ENCODE data around the gene TGM5. TPM values are rescaled to one million over a fixed set of nuclear protein-coding genes. Genes with fewer than 3 reads are reported as not detected.
A peak's percentile ranks its signal among the peaks of the same experiment; 100 is the strongest.
"Not testable (repeated sequence)": the region's sequence is repeated elsewhere in the genome, so short reads cannot be mapped to it uniquely, and the experiment has no call there.

TGM5 gene, protein sequence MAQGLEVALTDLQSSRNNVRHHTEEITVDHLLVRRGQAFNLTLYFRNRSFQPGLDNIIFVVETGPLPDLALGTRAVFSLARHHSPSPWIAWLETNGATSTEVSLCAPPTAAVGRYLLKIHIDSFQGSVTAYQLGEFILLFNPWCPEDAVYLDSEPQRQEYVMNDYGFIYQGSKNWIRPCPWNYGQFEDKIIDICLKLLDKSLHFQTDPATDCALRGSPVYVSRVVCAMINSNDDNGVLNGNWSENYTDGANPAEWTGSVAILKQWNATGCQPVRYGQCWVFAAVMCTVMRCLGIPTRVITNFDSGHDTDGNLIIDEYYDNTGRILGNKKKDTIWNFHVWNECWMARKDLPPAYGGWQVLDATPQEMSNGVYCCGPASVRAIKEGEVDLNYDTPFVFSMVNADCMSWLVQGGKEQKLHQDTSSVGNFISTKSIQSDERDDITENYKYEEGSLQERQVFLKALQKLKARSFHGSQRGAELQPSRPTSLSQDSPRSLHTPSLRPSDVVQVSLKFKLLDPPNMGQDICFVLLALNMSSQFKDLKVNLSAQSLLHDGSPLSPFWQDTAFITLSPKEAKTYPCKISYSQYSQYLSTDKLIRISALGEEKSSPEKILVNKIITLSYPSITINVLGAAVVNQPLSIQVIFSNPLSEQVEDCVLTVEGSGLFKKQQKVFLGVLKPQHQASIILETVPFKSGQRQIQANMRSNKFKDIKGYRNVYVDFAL
- total RNA-seq (2014; rRNA removed; shearing (Covaris generic)), result 0.13 and 0.21 TPM in 2 replicates
- 0.30 and 0.44 TPM in 2 replicates for polyA plus RNA-seq (2015; cell fraction: cytosol; rRNA removed)
- 0.80 and 1.1 TPM in 2 replicates for polyA plus RNA-seq (2015; cell fraction: nucleus; rRNA removed)

GRCh38 chr15:43266834-43267233 is at the start of gene TGM5:
Gene TGM5, minus strand, starts transcription at chr15:43266928. Its CDS starts 79 bp downstream, at chr15:43266849.
- in situ Hi-C loops (cut with HindIII; ENCODE audit: low pct_unique_long_range_greater_than_20kb, low sequenced_read_pairs), result no loop called here
- peak; percentile 7 for DNase-seq (ENCODE audit: low read depth, low spot score)

- DNase-seq (ENCODE audit: low read depth, low spot score), result no peak
- in situ Hi-C loops (cut with HindIII; ENCODE audit: low pct_unique_long_range_greater_than_20kb, low sequenced_read_pairs), result no loop called here
Observed at GRCh38 chr15:43314171-43314570, 47.4 kb upstream of the TGM5 start.

DNA sequence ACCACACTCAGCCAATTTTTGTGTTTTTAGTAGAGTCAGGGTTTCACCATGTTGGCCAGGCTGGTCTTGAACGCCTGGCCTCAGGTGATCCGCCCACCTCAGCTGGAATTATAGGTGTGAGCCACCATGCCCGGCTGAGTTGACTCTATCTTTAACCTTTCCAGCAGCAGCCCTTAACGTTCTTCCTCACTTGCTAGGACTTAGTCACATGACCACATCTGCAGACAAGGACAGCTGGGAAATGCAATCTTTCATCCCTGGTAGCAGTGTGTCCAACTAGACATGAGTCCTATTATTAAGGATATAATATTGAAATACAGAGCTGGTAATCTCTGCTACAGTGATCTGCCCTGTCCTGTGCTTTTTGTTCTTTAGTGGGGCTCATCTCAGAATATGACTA is 45.6 kb upstream of the TGM5 start:
- in situ Hi-C loops (cut with HindIII; ENCODE audit: low pct_unique_long_range_greater_than_20kb, low sequenced_read_pairs), result no loop called here
- no peak for DNase-seq (ENCODE audit: low read depth, low spot score)

DNA sequence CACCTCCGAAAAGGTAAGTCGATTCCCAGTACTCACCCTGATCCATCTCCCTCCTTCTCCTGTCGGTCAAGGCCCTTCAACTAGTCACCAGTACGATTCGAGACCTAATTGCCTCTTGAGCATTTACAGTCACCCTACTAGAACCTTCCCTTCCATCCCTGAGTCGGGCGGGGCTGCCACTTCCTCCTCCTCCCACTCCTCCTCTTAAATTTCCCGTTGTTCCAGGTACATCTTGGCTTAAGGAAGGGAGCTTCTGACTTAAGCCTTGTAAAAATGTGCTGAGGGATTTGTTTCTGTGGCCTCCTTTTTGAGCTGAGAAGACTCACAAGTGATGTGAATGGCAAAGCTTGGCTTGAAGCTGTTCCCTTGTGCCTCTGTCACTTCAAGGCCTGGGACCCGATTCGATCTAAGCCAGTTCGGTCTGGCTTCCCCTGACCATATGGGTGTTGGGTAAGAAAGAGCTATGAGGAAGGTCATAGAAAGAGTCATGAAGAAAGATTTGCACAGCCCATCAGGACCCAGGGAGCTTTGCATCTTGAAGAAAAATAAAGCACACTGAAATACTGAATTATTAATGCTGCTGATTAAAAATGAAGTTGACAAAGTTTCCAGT is 35.6 kb upstream of the TGM5 start, which contains the start of gene TGM7:
TSS of gene TGM7 (minus strand) at position 51 of the 613 bp plus-strand sequence.
- in situ Hi-C loops (cut with HindIII; ENCODE audit: low pct_unique_long_range_greater_than_20kb, low sequenced_read_pairs), result no loop called here
- no peak for DNase-seq (ENCODE audit: low read depth, low spot score)

DNA sequence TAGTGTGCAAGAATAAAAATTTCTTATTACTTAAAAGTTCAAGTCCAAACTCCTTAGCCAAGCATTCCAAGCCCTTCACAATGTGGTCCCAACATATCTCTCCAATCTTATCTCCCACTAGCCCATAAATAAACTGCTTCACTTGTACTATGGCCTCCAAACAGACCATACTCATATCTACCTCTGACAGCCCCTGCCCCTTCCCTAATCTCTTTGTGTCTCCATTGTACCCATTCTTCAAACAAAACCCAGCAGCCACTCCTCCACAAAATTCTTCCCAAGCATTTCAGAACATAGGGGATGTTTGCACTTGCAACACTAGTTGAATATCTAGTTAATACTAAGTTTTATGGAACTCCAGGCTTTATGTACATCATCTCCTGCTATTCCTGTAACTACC is 33.2 kb upstream of the TGM5 start:
- in situ Hi-C loops (cut with HindIII; ENCODE audit: low pct_unique_long_range_greater_than_20kb, low sequenced_read_pairs), result no loop called here
- DNase-seq (ENCODE audit: low read depth, low spot score), result no peak

DNA sequence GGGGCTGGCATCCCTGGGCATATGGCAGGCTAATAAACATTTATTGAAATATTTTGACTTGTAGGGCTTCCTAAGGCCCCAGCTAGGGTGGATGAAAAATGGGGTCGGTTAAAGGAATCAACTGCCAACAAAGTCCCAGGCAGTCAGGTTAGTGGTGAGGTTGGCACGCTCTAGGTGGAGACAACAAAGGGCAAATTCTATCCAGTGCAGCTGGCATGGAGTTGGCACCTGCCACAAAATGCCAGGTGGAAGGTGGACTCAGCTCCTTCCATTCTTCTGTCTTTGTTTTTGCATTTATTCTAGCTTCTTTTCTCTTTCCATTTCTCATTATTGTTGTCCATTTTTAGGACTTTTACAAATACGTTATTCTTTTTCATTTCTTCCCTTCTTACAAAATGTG is 32.7 kb upstream of the TGM5 start:
- no peak for DNase-seq (ENCODE audit: low read depth, low spot score)
- in situ Hi-C loops (cut with HindIII; ENCODE audit: low pct_unique_long_range_greater_than_20kb, low sequenced_read_pairs), result no loop called here

DNA sequence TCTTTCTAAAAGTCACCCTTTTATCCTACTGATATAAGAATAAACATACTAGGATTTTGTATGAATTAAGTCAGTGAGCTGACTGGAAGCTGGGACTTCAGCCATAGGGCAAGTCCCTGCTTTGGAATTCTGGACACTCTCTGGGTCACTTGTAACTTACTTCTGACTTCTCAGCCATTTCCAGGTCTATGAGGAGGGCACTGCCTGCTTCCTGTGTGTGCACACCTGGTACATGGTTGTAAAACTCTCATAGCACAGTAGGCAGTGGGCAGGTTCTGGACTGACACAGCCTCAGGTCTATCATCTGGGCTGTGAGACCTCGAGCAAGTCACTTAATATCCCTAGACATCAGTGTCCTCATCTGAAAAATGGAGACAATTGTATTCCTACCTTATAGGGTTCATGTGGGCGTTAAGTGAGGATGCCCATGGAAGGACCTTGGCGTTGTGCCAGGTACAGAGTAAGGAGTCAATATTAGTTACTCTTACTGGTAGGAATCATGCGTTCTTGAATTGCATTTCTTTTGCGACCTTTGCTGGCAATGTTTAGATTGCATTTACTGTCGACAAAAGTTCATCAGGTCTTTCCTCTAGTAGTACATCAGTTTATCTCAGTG is 27.5 kb upstream of the TGM5 start:
- in situ Hi-C loops (cut with HindIII; ENCODE audit: low pct_unique_long_range_greater_than_20kb, low sequenced_read_pairs), result no loop called here
- no peak for DNase-seq (ENCODE audit: low read depth, low spot score)

DNA sequence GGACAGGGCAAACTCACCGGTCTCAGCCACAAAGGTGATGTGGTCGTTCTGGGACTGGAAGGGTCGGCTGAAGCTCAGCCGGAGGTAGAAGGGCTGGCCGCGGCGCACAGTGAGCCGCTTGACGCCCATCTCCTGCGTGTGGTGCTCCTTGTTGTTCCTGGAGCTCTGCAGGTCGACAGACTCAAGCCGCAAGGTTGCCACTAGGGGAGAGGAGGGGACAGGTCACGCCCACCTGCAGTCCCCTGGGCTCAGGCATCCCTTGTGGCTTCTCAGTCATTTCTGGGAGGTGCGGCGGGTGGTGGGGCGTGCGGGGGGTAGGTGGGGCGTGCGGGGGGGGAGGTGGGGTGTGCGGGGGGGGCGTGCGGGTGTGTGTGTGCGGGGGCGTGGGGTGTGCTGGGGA is 26.7 kb upstream of the TGM5 start:
- no peak for DNase-seq (ENCODE audit: low read depth, low spot score)
- in situ Hi-C loops (cut with HindIII; ENCODE audit: low pct_unique_long_range_greater_than_20kb, low sequenced_read_pairs), result no loop called here

- DNase-seq (ENCODE audit: low read depth, low spot score), result no peak
- in situ Hi-C loops (cut with HindIII; ENCODE audit: low pct_unique_long_range_greater_than_20kb, low sequenced_read_pairs), result no loop called here
Observed at GRCh38 chr15:43292375-43293078, 25.8 kb upstream of the TGM5 start.

- DNase-seq (ENCODE audit: low read depth, low spot score); in situ Hi-C loops (cut with HindIII; ENCODE audit: low pct_unique_long_range_greater_than_20kb, low sequenced_read_pairs): not testable (repeated sequence)
Observed at GRCh38 chr15:43289656-43290055, 22.9 kb upstream of the TGM5 start.

DNA sequence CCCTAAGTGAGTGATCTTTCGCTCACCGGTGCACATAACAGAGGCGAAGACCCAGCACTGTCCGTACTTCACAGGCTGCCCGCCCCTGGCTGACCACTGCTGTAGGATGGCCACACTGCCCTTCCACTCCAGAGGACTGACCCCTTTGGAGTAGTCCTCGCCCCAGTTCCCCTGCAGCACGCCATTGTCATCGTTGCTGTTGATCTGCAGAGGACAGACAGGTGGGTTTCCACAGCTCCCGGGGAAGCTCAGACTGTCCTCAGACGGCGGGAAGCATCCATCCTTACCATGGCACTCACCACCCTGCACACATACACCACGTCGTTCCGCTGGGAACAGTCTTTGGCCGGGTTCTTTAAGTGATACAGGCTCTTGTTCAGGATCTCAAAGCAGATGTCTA is 20.5 kb upstream of the TGM5 start:
- in situ Hi-C loops (cut with HindIII; ENCODE audit: low pct_unique_long_range_greater_than_20kb, low sequenced_read_pairs), result no loop called here
- no peak for DNase-seq (ENCODE audit: low read depth, low spot score)

- in situ Hi-C loops (cut with HindIII; ENCODE audit: low pct_unique_long_range_greater_than_20kb, low sequenced_read_pairs), result no loop called here
- DNase-seq (ENCODE audit: low read depth, low spot score), result no peak
Observed at GRCh38 chr15:43286074-43286473, 19.3 kb upstream of the TGM5 start.

DNA sequence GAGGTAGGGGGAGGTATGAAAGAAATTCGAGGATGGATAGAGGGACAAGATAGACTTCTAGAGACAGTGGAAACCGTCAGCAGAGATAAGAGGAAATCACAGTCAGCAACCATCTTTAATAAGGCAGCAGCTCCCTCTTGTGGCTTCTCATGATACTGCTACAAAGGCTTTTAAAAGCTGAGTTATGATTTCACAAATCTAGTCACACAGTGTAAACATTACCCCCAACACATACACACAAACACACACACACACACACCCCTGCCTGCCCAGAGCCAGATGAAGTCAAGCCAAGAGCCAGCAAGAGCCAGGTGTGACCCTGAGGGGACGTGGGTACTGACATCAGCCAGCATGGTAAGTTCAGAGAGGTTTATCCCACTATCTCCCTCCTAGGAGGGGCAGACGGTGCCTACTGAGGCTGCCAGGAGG is 18.9 kb upstream of the TGM5 start:
- in situ Hi-C loops (cut with HindIII; ENCODE audit: low pct_unique_long_range_greater_than_20kb, low sequenced_read_pairs), result no loop called here
- DNase-seq (ENCODE audit: low read depth, low spot score), result peak; percentile 81

- in situ Hi-C loops (cut with HindIII; ENCODE audit: low pct_unique_long_range_greater_than_20kb, low sequenced_read_pairs), result no loop called here
Observed at GRCh38 chr15:43283526-43283925, 16.8 kb upstream of the TGM5 start.

DNA sequence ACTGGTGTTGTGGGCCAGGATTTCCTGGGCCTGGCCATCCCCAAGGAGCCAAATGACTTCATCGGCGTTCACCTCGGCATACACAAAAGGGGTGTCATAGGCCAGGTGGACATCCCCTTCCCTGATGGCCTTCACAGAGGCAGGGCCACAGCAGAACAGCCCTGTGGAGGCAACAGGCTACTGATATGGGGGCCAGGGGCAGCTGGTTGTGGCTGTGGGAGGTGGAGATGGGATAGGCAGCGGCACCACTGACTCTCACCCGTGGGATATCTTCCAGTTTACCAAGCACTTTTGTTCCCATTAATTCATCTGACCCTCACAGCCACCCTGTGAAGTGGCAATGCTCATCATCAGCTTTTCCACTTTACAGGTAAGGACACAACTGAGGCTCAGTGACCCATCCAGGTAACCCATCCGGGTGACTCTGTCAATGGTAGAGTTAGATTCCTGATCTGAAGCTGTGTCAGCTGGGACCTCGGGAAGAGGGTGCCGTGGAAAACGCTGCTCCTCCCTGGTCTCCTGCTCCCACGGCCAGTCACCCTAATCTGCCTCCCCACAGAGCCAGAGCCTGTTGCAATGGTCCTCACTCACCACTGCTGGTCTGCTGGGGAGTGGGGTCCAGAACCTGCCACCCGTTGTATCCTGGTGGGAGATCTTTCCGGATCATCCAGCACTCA is 15.3 kb upstream of the TGM5 start:
- in situ Hi-C loops (cut with HindIII; ENCODE audit: low pct_unique_long_range_greater_than_20kb, low sequenced_read_pairs), result no loop called here
- DNase-seq (ENCODE audit: low read depth, low spot score), result no peak

More at GRCh38 chr15:43283526-43283925, 16.8 kb upstream of the TGM5 start:
- DNase-seq (ENCODE audit: low read depth, low spot score), result no peak

GRCh38 chr15:43280996-43281395 is 14.3 kb upstream of the TGM5 start:
- in situ Hi-C loops (cut with HindIII; ENCODE audit: low pct_unique_long_range_greater_than_20kb, low sequenced_read_pairs), result no loop called here
- no peak for DNase-seq (ENCODE audit: low read depth, low spot score)

- no peak for DNase-seq (ENCODE audit: low read depth, low spot score)
- in situ Hi-C loops (cut with HindIII; ENCODE audit: low pct_unique_long_range_greater_than_20kb, low sequenced_read_pairs), result no loop called here
Observed at GRCh38 chr15:43279496-43279895, 12.8 kb upstream of the TGM5 start.

Measured in SK-MEL-5 (cell line).